Mucosa of descending colon (tissue), 3 donors: ENCODE results near the gene CFAP298. TPM values are rescaled to one million over a fixed set of nuclear protein-coding genes. Genes with fewer than 3 reads are reported as not detected.
A peak's percentile ranks its signal among the peaks of the same experiment; 100 is the strongest.
"Not testable (repeated sequence)": the region's sequence is repeated elsewhere in the genome, so short reads cannot be mapped to it uniquely, and the experiment has no call there.

Experiments
- ATAC-seq: fragments of 200-7000 bp; cut with Tn5 transposase; one replicate; pipeline ENCODE4 v1.9.1; 2020; ENCODE audit warnings: mild to moderate bottlenecking, moderate library complexity
- DNase-seq, 3 donors: peaks; one replicate each; pipeline ENCODE4 v3.0.0-alpha.2; 2020
- H3K36me3 ChIP-seq: fragments of 200-600 bp; one replicate; pipeline ENCODE4 v1.8.0; 2021; ENCODE audit warnings: low read depth, mild to moderate bottlenecking
- H3K4me1 ChIP-seq: fragments of 200-600 bp; one replicate; pipeline ENCODE4 v1.8.0; 2021; ENCODE audit warnings: low read depth, mild to moderate bottlenecking
- H3K4me3 ChIP-seq: fragments of 200-600 bp; one replicate; pipeline ENCODE4 v1.8.0; 2021; ENCODE audit warnings: mild to moderate bottlenecking
- H3K9me3 ChIP-seq: fragments of 200-600 bp; one replicate; pipeline ENCODE4 v1.8.0; 2021; ENCODE audit warnings: mild to moderate bottlenecking
- CTCF ChIP-seq: fragments of 200-600 bp; IDR thresholded peaks from one replicate; pipeline ENCODE4 v1.8.0; 2022; ENCODE audit warnings: antibody characterized with exemption, mild to moderate bottlenecking
- intact Hi-C, 2 donors: fragments of 100-400 bp; cut with DNase I in 1 of 2; cut with micrococcal nuclease in 1 of 2; formaldehyde crosslinking; loops; one replicate each; pipeline versions ENCODE4 v1.11.0 to v1.11.1; 2022; cut with DNase I, micrococcal nuclease
- long read RNA-seq, 2 donors: library from polyadenylated mRNA; unstranded; transcript quantifications; one replicate each; pipeline ENCODE4 v2.0.0, GENCODE V29; 2019 to 2021
- total RNA-seq, 3 donors: library from RNA; stranded (reverse); fragmentation: NEBNext Ultra II Directional in 2 of 3; extraction: Animal tissue kit (Norgen Biotek cat#: 25700) in 2 of 3; gene quantifications; one replicate each; pipeline versions ENCODE4 v1.2.1 to v1.2.4, GENCODE V29; 2021 to 2023
- donor health status: DM: no; HTN: no; CAD: no; lungs with moderate emphysema.
- donor health status: DM: no; HTN: no; CAD: no.
- donor health status: DM: no; HTN: yes; CAD: no.

CFAP298 gene
- 10 to 100 TPM; 24.2 to 35.6 (median 27.0) TPM for total RNA-seq
- long read RNA-seq, donor 1, transcript CFAP298-201 (7 exons, 1,692 nt) = major isoform, 33 of 35 reads
- long read RNA-seq, donor 1, partial matches to known transcripts = 0 of 35 reads
- long read RNA-seq, donor 1, other reads (novel, unspliced or antisense) = 2 of 35 reads
- long read RNA-seq, donor 2, transcript CFAP298-201 (7 exons, 1,692 nt) = major isoform, 21 of 27 reads
- long read RNA-seq, donor 2, partial matches to known transcripts = 2 of 27 reads
- long read RNA-seq, donor 2, other reads (novel, unspliced or antisense) = 1 of 27 reads

- ATAC-seq (peak; percentile 94), DNase-seq (peak; percentile 86 to 91 (median 88))
- no peaks in the 10 kb centered on the region for H3K36me3 ChIP-seq
- intact Hi-C loops = no loop called here
- no peaks in the 10 kb centered on the region for H3K9me3 ChIP-seq
- H3K4me3 ChIP-seq = peak within 1 kb of the TSS; percentile 55
- no peak for TF ChIP-seq CTCF
- peaks cover 6% of the 10 kb centered on the region for H3K4me1 ChIP-seq
Observed at GRCh38 chr21:32612075-32612998, at the start of gene CFAP298. Gene CFAP298 (minus strand): TSS chr21:32612377. CDS start chr21:32612243, 134 bp downstream.

- peak in 1 of 3 donors; percentile 39 for DNase-seq
- H3K4me3 ChIP-seq, ATAC-seq, intact Hi-C loops, H3K4me1 ChIP-seq: not testable (repeated sequence)
- H3K9me3 ChIP-seq = peaks cover 24% of the 10 kb centered on the region
- peaks cover 11% of the 10 kb centered on the region for H3K36me3 ChIP-seq
Observed at GRCh38 chr21:32661026-32661782, 49.0 kb upstream of the CFAP298 start.

GRCh38 chr21:32658524-32658923 is 46.3 kb upstream of the CFAP298 start:
- ATAC-seq = no peak
- TF ChIP-seq CTCF = no peak
- Histone ChIP-seq H3K36me3 (no peaks in the 10 kb centered on the region), H3K9me3 (peaks cover 2% of the 10 kb centered on the region), H3K4me3 (no peak overlapping the region), H3K4me1 (no peaks in the 10 kb centered on the region)
- intact Hi-C loops = no loop called here
- DNase-seq = no peak

- DNase-seq (peak in 1 of 3 donors; percentile 51), ATAC-seq (peak; percentile 82)
- no peaks in the 10 kb centered on the region for H3K36me3 ChIP-seq
- intact Hi-C loops = loop anchor here in 1 of 2 donors (5.0 kb wide), 1 partner anchor 174 kb away; no protein-coding TSS in a partner anchor
- no peaks in the 10 kb centered on the region for H3K4me1 ChIP-seq
- TF ChIP-seq CTCF = peak; percentile 46
- no peak overlapping the region for H3K4me3 ChIP-seq
- no peaks in the 10 kb centered on the region for H3K9me3 ChIP-seq
Observed at GRCh38 chr21:32653326-32653901, 41.2 kb upstream of the CFAP298 start.

GRCh38 chr21:32648165-32648564 is 36.0 kb upstream of the CFAP298 start:
- Histone ChIP-seq H3K4me3 (no peak overlapping the region), H3K36me3 (no peaks in the 10 kb centered on the region), H3K9me3 (no peaks in the 10 kb centered on the region), H3K4me1 (no peaks in the 10 kb centered on the region)
- no peak for DNase-seq
- intact Hi-C loops = no loop called here
- ATAC-seq = no peak
- no peak for TF ChIP-seq CTCF
